ENCODE results near the gene ASCL4. TPM values are rescaled to one million over a fixed set of nuclear protein-coding genes. Genes with fewer than 3 reads are reported as not detected.

ASCL4 gene
- total and polyA plus RNA-seq, 4 donors = under 0.01 TPM; not detected in 3

GRCh38 chr12:107736914-107737313, 37.6 kb upstream of the ASCL4 start (continued):
- no peak for TF ChIP-seq REST (IDR thresholded peaks at IDR 0.05)

GRCh38 chr12:107748472-107748871, 26.0 kb upstream of the ASCL4 start:
- peaks cover 11 to 54% (median 48%) of the 10 kb centered on the region in 4 donors for H3K36me3 ChIP-seq (ENCODE audit: control insufficient read depth in 4 of 4, insufficient read depth in 3 of 4, low read depth in 1 of 4, low read length in 3 of 4)

More at GRCh38 chr12:107748472-107748871, 26.0 kb upstream of the ASCL4 start:
- Histone ChIP-seq H3K27ac (ENCODE audit: low read depth in 1 of 2, low read length in 2 of 2) (no peak overlapping the region), H3K9ac (ENCODE audit: low read depth in 1 of 2, low read length in 2 of 2) (no peak overlapping the region), H3K9me3 (ENCODE audit: control insufficient read depth in 4 of 4, low read length in 3 of 4) (no peaks in the 10 kb centered on the region), H3K27me3 (ENCODE audit: control insufficient read depth in 4 of 4, insufficient read depth in 4 of 4, low read length in 3 of 4) (no peaks in the 10 kb centered on the region), H3K4me1 (ENCODE audit: control insufficient read depth in 4 of 4, insufficient read depth in 4 of 4, low read length in 3 of 4) (no peaks in the 10 kb centered on the region), H3K4me3 (ENCODE audit: low read depth in 1 of 3, low read length in 3 of 3) (no peak overlapping the region)
- no peak for TF ChIP-seq RXRA (IDR thresholded peaks at IDR 0.05)
- no peak for TF ChIP-seq JUND (IDR thresholded peaks at IDR 0.05)
- no peak for TF ChIP-seq YY1 (IDR thresholded peaks at IDR 0.05)
- no peak for TF ChIP-seq HNF4G (IDR thresholded peaks at IDR 0.05)
- no peak for TF ChIP-seq EGR1 (IDR thresholded peaks at IDR 0.05; ENCODE audit: low read depth in 2 of 2)
- no peak for TF ChIP-seq CTCF (IDR thresholded peaks at IDR 0.05; ENCODE audit: low read depth, low read length, missing input control)
- TF ChIP-seq REST (IDR thresholded peaks at IDR 0.05) = no peak
- no peak for TF ChIP-seq ZBTB33 (IDR thresholded peaks at IDR 0.05)
- TF ChIP-seq FOXA2 (IDR thresholded peaks at IDR 0.05) = no peak
- TF ChIP-seq ATF3 (IDR thresholded peaks at IDR 0.05) = no peak
- no peak for TF ChIP-seq MAX (IDR thresholded peaks at IDR 0.05)
- TF ChIP-seq FOXA1 (IDR thresholded peaks at IDR 0.05) = no peak
- TF ChIP-seq RAD21 (IDR thresholded peaks at IDR 0.05) = no peak
- no peak for TF ChIP-seq HNF4A (conservative IDR thresholded peaks at IDR 0.05)
- no peak for TF ChIP-seq TAF1 (conservative IDR thresholded peaks at IDR 0.05)
- no peak for TF ChIP-seq GABPA (IDR thresholded peaks at IDR 0.05 in 1 of 2, conservative IDR thresholded peaks at IDR 0.05 in 1 of 2)
- no peak for TF ChIP-seq SP1 (IDR thresholded peaks at IDR 0.05)
- no peak for TF ChIP-seq NR2F2 (IDR thresholded peaks at IDR 0.05)
- no peak for DNase-seq (ENCODE audit: low spot score)
- WGBS = 92% methylated on average over 6 of the region's 6 CpGs
